Glutamatergic neuron (in vitro differentiated cells): ENCODE measurements around the gene CLK4. TPM values are rescaled to one million over a fixed set of nuclear protein-coding genes. Genes with fewer than 3 reads are reported as not detected.

Experiments used
- DNase-seq: peaks from one replicate; pipeline ENCODE4 v3.0.0; 2022
- H3K27ac Mint-ChIP-seq: one replicate; pipeline ENCODE4 v1.8.0; 2020; ENCODE audit warnings: mild to moderate bottlenecking, mixed read lengths, inconsistent platforms; ENCODE audit not compliant: unreplicated experiment
- H3K27me3 Mint-ChIP-seq: one replicate; pipeline ENCODE4 v1.8.0; 2020; ENCODE audit warnings: mild to moderate bottlenecking, moderate library complexity, mixed read lengths, inconsistent platforms; ENCODE audit not compliant: unreplicated experiment
- H3K36me3 Mint-ChIP-seq: one replicate; pipeline ENCODE4 v1.8.0; 2020; ENCODE audit warnings: mild to moderate bottlenecking, mixed read lengths, inconsistent platforms; ENCODE audit not compliant: unreplicated experiment
- H3K4me1 Mint-ChIP-seq: one replicate; pipeline ENCODE4 v1.8.0; 2020; ENCODE audit warnings: mild to moderate bottlenecking, low read depth, mixed read lengths, inconsistent platforms; ENCODE audit not compliant: unreplicated experiment
- H3K4me3 Mint-ChIP-seq: one replicate; pipeline ENCODE4 v1.8.0; 2020; ENCODE audit warnings: mild to moderate bottlenecking, mixed read lengths, inconsistent platforms; ENCODE audit not compliant: unreplicated experiment
- H3K9me3 Mint-ChIP-seq: one replicate; pipeline ENCODE4 v1.8.0; 2020; ENCODE audit warnings: mild to moderate bottlenecking, moderate library complexity, mixed read lengths, inconsistent platforms; ENCODE audit not compliant: unreplicated experiment
- CTCF ChIP-seq: fragments of 200-600 bp; sonication (generic); IDR thresholded peaks from one replicate; pipeline ENCODE4 v1.5.0; 2021; ENCODE audit not compliant: partially characterized antibody, unreplicated experiment
- total RNA-seq: library from RNA; stranded (reverse); fragmentation: NEBNext Ultra II Directional; extraction: Animal tissue kit (Norgen Biotek cat#: 25700); gene quantifications from one replicate; pipeline ENCODE4 v1.2.1, GENCODE V29; 2021; ENCODE audit not compliant: unreplicated experiment

Gene CLK4
- total RNA-seq, 1 donor from 2014 or later = 29.4 TPM

- Mint-ChIP-seq H3K4me1 (no peaks in the 10 kb centered on the region), H3K9me3 (peaks cover 1% of the 10 kb centered on the region), H3K27ac (no peak overlapping the region), H3K27me3 (peaks cover 7% of the 10 kb centered on the region), H3K36me3 (peaks cover 10% of the 10 kb centered on the region), H3K4me3 (peak overlapping the region; percentile 80)
- DNase-seq = peak; percentile 54
- TF ChIP-seq CTCF = no peak
These were observed 50.1 kb downstream of the CLK4 start for GRCh38 chr5:178576591-178577351.

DNA sequence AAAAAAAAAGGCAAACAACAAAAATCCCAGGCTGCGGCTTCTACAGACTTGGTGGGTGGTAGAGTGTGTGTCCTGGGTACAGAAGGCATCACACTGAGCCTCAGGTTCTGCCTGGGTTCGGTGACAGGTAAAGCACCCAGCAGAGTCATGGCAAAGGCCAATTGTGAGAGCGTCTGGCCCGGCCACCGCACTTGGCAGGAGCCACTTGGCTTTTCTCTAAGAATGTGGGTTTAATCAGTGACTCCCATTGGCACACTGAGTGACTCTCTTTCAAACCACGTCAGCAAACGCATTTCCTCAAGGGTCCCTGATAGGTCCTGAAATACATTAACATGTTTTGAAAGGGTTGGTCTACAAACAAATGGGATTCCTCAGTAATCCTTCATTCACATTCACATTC is 53.6 kb downstream of the CLK4 start:
- no peak for TF ChIP-seq CTCF
- no peak overlapping the region for H3K4me3 Mint-ChIP-seq
- H3K36me3 Mint-ChIP-seq = peaks cover 10% of the 10 kb centered on the region
- H3K4me1 Mint-ChIP-seq = no peaks in the 10 kb centered on the region
- no peak overlapping the region for H3K27ac Mint-ChIP-seq
- peaks cover 5% of the 10 kb centered on the region for H3K9me3 Mint-ChIP-seq
- no peak for DNase-seq
- H3K27me3 Mint-ChIP-seq = peaks cover 6% of the 10 kb centered on the region

GRCh38 chr5:178572617-178573016 is 54.2 kb downstream of the CLK4 start:
- Mint-ChIP-seq H3K27ac (no peak overlapping the region), H3K27me3 (peaks cover 6% of the 10 kb centered on the region), H3K36me3 (peaks cover 10% of the 10 kb centered on the region), H3K9me3 (peaks cover 4% of the 10 kb centered on the region), H3K4me1 (no peaks in the 10 kb centered on the region), H3K4me3 (no peak overlapping the region)
- no peak for DNase-seq
- TF ChIP-seq CTCF = no peak

DNA sequence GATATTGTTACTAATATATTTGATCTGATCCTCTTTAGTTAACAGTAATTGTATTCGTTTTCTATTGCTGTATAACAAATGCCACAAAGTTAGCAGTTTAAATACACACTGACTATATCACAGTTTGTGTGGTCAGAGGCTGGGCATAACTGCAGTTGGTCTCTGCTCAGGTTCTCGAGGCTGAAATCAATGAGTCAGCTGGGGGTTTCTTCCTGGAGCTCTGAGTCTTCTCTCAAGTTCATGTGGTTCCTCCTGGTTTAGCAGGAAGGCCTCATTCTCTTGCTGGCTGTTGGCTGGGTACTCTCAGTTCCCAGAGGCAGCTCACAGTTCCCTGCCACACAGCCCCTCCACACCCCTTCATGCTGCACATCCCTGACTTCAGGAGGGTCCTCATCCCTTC is 57.4 kb downstream of the CLK4 start:
- Mint-ChIP-seq H3K4me1 (peaks cover 9% of the 10 kb centered on the region), H3K36me3 (peaks cover 10% of the 10 kb centered on the region), H3K27ac (no peak overlapping the region), H3K9me3 (peaks cover 7% of the 10 kb centered on the region), H3K27me3 (peaks cover 2% of the 10 kb centered on the region), H3K4me3 (no peak overlapping the region)
- no peak for DNase-seq
- TF ChIP-seq CTCF = no peak

GRCh38 chr5:178564811-178565550 is 61.9 kb downstream of the CLK4 start:
- Mint-ChIP-seq H3K4me3 (peak overlapping the region; percentile 5), H3K27ac (no peak overlapping the region), H3K4me1 (peaks cover 15% of the 10 kb centered on the region), H3K36me3 (no peaks in the 10 kb centered on the region), H3K27me3 (peaks cover 2% of the 10 kb centered on the region), H3K9me3 (peaks cover 3% of the 10 kb centered on the region)
- no peak for DNase-seq
- no peak for TF ChIP-seq CTCF
